LNCAP (cell line): ENCODE results near the gene POLDIP3.

Source experiments
- TF ChIP-seq, protein P1 (sequence below): fragments of 450-650 bp; IDR thresholded peaks from 2 replicates; pipeline ENCODE4 v1.5.1; 2017; ENCODE audit warnings: mild to moderate bottlenecking

The POLDIP3 gene, protein sequence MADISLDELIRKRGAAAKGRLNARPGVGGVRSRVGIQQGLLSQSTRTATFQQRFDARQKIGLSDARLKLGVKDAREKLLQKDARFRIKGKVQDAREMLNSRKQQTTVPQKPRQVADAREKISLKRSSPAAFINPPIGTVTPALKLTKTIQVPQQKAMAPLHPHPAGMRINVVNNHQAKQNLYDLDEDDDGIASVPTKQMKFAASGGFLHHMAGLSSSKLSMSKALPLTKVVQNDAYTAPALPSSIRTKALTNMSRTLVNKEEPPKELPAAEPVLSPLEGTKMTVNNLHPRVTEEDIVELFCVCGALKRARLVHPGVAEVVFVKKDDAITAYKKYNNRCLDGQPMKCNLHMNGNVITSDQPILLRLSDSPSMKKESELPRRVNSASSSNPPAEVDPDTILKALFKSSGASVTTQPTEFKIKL

DNA sequence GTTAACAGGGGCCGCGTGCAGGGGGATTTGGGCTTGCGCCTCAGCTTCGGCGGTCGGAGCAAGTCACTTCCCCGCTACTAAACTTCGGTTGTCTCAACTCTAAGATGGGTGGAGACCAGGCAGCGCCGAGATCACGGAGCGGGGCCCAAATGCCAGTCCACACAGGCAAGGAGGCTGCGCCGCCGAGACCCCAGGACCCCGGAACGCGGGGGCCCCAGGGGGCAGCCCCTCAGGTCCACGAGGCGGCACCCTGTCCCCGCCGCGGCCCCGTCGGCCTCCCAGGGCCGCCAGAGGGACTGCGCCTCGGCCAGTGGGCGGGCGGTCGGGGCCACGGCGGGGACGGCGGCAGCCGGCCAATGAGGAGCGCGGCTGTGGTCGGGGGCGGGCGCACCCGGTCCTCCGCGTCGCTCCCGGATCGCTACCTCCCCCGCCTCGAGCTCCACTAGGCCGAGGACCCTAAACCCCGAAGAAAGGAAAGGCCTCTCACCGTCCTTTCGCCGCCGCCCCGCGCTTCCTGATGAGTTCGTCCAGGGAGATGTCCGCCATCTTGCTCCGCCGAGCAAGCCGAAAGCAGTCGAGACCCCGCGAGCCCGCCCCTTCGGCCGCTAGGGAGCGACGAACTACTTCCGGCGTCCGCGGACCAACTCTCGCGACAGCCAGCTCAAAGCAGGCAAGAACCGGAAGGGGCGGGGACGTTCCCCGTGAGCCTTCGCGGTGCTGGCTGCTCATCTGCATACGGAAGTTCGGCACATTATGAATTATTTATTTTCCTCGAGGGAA lies at the start of gene POLDIP3:
TSS of gene POLDIP3 (minus strand) at position 572 of the 780 bp plus-strand sequence. CDS start at position 546, 26 bp downstream.
- TF ChIP-seq, protein P1, sequence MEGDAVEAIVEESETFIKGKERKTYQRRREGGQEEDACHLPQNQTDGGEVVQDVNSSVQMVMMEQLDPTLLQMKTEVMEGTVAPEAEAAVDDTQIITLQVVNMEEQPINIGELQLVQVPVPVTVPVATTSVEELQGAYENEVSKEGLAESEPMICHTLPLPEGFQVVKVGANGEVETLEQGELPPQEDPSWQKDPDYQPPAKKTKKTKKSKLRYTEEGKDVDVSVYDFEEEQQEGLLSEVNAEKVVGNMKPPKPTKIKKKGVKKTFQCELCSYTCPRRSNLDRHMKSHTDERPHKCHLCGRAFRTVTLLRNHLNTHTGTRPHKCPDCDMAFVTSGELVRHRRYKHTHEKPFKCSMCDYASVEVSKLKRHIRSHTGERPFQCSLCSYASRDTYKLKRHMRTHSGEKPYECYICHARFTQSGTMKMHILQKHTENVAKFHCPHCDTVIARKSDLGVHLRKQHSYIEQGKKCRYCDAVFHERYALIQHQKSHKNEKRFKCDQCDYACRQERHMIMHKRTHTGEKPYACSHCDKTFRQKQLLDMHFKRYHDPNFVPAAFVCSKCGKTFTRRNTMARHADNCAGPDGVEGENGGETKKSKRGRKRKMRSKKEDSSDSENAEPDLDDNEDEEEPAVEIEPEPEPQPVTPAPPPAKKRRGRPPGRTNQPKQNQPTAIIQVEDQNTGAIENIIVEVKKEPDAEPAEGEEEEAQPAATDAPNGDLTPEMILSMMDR, result 0 out of 2 replicates have a peak, but pooled peaks have one; percentile 30

DNA sequence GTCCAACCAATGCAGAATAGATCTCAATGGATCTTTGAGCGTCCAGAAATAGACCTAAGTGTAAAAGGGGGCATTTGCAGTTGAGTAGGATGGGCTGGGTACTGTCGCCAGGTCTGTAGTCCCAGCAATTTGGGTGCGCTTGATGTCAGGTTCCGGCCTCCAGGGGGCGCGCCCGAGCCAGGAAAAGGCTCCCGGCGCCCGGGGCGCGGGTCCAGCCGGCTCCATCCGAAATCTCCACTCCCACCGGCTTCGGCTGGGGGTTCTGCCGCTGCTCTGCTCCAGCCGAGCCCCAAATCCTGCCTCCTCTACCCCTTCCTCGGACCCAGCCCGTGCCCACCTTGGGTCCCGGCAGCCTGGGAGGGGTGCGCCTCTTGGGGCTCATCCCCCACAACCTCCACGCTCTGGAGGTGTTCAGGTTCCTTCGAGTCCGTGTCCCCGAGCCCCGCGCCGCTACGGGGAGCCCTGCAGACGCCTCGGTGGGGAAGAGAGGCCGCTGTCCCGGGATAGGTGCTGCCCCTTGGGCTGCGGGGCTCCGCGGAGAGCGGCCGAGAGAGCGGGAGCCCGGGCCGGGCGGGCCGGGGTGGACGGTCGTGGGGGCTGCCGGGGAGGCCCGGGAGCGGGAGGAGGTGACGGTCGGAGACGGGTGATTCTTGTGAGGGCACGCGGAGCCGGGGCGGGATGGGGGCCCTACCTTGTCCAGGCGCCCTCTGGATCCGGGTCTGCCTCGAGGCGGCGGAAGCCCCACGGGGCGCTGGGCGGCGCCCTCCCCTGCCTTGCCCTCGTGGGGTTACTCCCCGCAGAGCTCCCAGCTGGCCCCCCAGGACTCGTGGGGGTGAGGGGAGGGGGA lies 47.5 kb upstream of the POLDIP3 start:
- TF ChIP-seq, protein P1, result peak; percentile 74

DNA sequence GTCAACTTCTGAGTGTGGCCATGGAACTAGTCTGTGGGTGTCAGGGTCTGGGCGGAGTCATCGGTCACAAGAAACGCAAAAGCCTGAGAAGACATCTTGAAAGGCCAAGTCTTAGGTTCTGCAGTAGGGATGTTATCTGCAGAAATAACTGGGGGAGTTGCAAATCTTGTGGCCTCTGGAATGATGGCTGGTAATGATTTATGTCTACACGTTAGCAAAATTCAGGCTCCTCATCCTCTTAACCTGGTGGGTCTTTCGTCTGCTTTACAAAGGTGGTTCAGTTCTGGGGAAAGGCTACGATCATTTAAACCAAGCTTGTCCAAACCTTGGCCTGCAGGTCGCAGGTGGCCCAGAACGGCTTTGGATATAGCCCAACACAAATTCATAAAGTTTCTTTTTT lies 41.9 kb upstream of the POLDIP3 start:
- TF ChIP-seq, protein P1, result no peak

DNA sequence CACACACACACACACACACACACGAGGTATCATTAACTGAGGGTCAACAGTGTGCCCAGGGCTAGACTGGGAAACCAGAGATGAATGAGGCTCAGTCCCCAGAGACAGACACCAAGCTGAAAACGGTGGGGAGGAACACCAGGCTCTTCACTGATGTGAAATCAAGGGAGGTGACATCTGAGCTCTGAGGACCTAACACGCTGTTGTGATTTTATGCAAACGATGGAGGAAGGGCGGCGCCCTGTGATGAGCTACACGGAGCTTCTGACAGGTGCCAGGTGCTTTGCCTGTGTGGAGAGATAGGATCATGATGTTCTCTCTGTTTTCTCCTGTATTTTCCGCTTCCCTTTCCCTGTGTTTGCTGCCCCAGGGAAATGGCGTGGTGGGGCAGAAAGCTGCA lies 41.0 kb upstream of the POLDIP3 start:
- TF ChIP-seq, protein P1, result no peak

DNA sequence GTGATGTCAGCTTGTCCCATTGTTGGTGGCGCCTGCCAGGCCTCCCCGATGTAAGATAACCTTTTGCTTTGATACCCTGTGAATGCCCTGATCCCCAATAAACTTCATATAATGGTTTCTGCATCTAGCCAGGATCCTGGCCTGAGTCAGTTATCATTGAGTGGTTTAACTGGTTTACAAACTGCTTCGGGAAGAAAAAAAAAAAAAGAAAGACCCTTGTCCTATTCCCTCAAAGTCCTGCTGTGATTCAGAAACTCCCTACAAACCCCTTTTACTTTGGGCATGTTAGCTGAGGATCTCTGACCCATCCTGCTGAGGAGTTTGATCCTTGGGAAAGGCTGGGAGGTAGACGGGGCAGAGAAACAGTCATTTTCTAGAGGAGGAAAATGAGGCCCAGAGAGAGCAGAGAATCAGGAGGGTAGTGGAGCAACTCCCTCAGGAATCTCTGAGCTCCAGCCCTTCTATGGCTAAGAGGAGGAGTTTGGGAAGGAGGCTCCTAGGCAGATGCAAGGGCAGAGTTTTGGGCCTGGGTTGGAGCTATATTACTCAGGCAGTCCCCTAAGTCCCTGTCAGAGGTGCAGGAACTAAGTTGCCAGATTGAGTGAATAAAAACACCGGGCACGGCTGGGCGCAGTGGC lies 39.9 kb upstream of the POLDIP3 start:
- TF ChIP-seq, protein P1, result no peak

DNA sequence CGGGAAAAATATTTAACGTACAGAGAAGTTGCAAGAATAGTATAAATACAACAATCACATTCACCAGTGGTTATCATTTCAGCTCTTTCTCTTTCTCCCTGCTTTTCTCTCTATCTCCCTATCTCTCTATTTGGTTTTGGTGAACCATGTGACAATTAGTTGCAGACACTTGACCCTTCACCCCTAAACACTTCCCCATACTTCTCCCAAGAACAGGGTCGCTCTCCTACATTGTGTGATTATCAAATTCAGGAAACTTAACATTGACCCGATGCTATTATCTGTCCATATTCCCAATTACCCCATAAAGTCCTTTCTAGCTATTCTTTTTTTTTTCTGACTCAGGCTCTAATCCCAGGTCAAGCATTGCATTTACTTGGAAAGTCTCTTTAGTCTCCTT lies 39.3 kb upstream of the POLDIP3 start:
- TF ChIP-seq, protein P1, result no peak

DNA sequence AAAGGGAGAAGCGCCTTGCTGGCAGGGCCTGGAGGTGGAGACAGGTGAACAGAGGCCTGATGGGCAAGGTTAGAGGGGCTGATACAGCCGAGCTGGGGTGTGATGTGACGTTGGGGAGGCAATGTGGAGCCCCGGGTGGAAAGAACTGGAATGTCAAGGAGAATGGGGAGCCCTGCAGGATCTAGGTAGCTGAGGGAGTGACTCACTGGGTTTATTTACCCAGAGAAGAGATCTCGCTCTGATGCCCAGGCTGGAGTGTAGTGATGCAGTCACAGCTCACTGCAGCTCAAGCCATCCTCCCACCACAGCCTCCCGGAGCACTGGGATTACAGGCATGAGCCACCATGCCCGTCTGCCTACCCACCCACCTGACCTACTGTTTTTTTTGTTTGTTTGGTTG lies 36.5 kb upstream of the POLDIP3 start:
- TF ChIP-seq, protein P1, result no peak
